HEK293T (cell line): ENCODE results near the gene RTN4RL1.
A peak's percentile ranks its signal among the peaks of the same experiment; 100 is the strongest.

ENCODE experiments used
- CTCF ChIA-PET: fragments of 350-600 bp; formaldehyde crosslinking; extraction: SDS; loops from one replicate; lab custom pipeline; 2021; ENCODE audit warnings: antibody characterized with exemption, inconsistent platforms; lab: Yijun Ruan, JAX
- POLR2A ChIA-PET: fragments of 350-600 bp; formaldehyde crosslinking; extraction: SDS; loops from one replicate; lab custom pipeline; 2020; ENCODE audit warnings: antibody characterized with exemption, inconsistent platforms; lab: Yijun Ruan, JAX
- DNase-seq: peaks from one replicate; pipeline ENCODE4 v3.0.0; 2012; ENCODE audit warnings: mixed read lengths; ENCODE audit errors: extremely low spot score
- ARNT ChIP-seq: fragments of 450-650 bp; IDR thresholded peaks from 2 replicates; pipeline ENCODE4 v1.6.1; 2017; ENCODE audit warnings: mild to moderate bottlenecking
- BHLHE40 ChIP-seq: fragments of 450-650 bp; IDR thresholded peaks from 2 replicates; pipeline ENCODE4 v1.6.1; 2016; ENCODE audit warnings: mild to moderate bottlenecking, moderate library complexity, borderline replicate concordance
- CTBP1 ChIP-seq: fragments of 450-650 bp; IDR thresholded peaks from 2 replicates; pipeline ENCODE4 v1.6.1; 2016; ENCODE audit warnings: borderline replicate concordance
- ELF4 ChIP-seq: fragments of 450-650 bp; IDR thresholded peaks from 2 replicates; pipeline ENCODE4 v1.6.1; 2017; ENCODE audit warnings: antibody characterized with exemption
- FOXA1 ChIP-seq: fragments of 450-650 bp; IDR thresholded peaks from 2 replicates; pipeline ENCODE4 v1.6.1; 2016; ENCODE audit warnings: mild to moderate bottlenecking
- FOXK2 ChIP-seq: fragments of 450-650 bp; IDR thresholded peaks from 2 replicates; pipeline ENCODE4 v1.6.1; 2016; ENCODE audit warnings: mild to moderate bottlenecking
- FOXM1 ChIP-seq: fragments of 450-650 bp; IDR thresholded peaks from 2 replicates; pipeline ENCODE4 v1.6.1; 2017; ENCODE audit warnings: mild to moderate bottlenecking, borderline replicate concordance
- HDGF ChIP-seq: fragments of 450-650 bp; IDR thresholded peaks from 2 replicates; pipeline ENCODE4 v1.6.1; 2017; ENCODE audit warnings: antibody characterized with exemption, borderline replicate concordance
- L3MBTL2 ChIP-seq: fragments of 450-650 bp; conservative IDR thresholded peaks from 2 replicates; pipeline ENCODE4 v1.6.1; 2016; ENCODE audit warnings: mild to moderate bottlenecking
- LEF1 ChIP-seq: fragments of 450-650 bp; IDR thresholded peaks from 2 replicates; pipeline ENCODE4 v1.6.1; 2017; ENCODE audit warnings: mild to moderate bottlenecking, borderline replicate concordance
- NFRKB ChIP-seq: fragments of 450-650 bp; IDR thresholded peaks from 2 replicates; pipeline ENCODE4 v1.6.1; 2016; ENCODE audit warnings: mild to moderate bottlenecking, moderate library complexity
- SP1 ChIP-seq: fragments of 450-650 bp; IDR thresholded peaks from 2 replicates; pipeline ENCODE4 v1.6.1; 2017
- SUZ12 ChIP-seq: fragments of 450-650 bp; IDR thresholded peaks from 2 replicates; pipeline ENCODE4 v1.6.1; 2016; ENCODE audit warnings: mild to moderate bottlenecking
- TARDBP ChIP-seq: fragments of 450-650 bp; IDR thresholded peaks from 2 replicates; pipeline ENCODE4 v1.6.1; 2016
- ZNF384 ChIP-seq: fragments of 450-650 bp; IDR thresholded peaks from 2 replicates; pipeline ENCODE4 v1.6.1; 2016
- TF ChIP-seq, protein P1 (sequence below): fragments of 450-650 bp; IDR thresholded peaks from 2 replicates; pipeline ENCODE4 v1.6.1; 2016

Gene RTN4RL1

DNA sequence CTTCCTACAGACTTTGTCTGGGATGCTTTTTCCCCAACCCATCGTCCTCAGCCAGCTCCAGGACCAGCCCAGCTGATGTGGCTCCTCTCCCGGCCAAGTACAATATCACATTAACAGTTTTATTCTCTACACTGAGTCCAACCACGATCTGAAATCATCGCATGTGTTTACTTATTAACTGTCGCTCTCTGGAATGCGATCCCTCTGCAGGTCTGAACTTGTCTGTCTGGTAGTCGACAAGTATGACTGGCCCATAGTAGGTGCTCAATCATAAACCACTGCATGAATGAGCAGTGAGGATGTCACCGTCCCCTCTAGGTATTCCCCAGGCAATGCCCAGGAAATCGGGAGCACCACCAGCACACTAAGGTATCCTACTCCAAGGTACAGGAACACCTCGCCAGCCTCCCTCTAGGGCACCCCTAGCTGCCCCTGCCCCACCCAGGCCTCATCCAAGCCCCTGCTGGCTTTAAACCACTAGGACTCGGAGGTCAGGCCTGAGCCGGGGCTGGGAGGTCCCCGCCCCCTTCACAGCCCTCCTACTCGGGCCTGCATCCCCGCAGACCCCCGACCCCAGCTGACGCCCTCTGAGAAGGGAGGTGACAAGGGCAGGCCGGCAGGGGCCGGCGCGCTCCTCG lies 27.7 kb downstream of the RTN4RL1 start:
- DNase-seq, result no peak
- ChIA-PET POLR2A (interaction anchor here (1.0 kb wide), 1 partner anchor 14 kb away, joined by 4 read pairs; no protein-coding TSS in a partner anchor), CTCF (no interaction called here)
- TF ChIP-seq HDGF (no peak), FOXA1 (no peak), LEF1 (no peak), TARDBP (no peak), CTBP1 (no peak), FOXK2 (no peak), SUZ12 (no peak)
- TF ChIP-seq, protein P1, sequence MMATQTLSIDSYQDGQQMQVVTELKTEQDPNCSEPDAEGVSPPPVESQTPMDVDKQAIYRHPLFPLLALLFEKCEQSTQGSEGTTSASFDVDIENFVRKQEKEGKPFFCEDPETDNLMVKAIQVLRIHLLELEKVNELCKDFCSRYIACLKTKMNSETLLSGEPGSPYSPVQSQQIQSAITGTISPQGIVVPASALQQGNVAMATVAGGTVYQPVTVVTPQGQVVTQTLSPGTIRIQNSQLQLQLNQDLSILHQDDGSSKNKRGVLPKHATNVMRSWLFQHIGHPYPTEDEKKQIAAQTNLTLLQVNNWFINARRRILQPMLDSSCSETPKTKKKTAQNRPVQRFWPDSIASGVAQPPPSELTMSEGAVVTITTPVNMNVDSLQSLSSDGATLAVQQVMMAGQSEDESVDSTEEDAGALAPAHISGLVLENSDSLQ, result no peak

DNA sequence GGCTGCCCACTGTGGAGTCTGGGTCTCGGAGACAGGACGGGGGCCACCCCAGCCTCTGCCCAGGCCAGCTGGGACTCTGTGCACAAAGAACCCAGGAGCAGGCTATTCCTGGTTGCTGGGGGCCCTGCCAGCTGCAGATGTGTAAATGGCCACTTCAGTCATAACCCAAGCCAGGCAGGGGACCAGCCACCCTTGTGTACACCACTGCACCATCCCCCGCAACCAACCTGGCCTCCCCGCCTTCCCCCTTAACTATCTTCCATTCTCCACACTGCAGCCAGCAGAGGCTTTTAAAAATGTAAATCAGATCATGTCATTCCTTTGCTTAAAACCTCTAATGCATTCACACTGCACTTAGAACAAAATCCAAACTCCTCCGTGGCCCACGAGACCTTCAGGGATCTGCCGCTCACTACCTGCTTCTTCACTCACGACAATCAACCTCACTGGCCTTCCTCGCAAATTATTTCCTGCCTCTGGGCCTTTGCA lies 28.3 kb downstream of the RTN4RL1 start:
- CTCF ChIA-PET, result no interaction called here
- POLR2A ChIA-PET, result no interaction called here
- TF ChIP-seq SUZ12 (no peak), LEF1 (no peak)
- no peak for DNase-seq

DNA sequence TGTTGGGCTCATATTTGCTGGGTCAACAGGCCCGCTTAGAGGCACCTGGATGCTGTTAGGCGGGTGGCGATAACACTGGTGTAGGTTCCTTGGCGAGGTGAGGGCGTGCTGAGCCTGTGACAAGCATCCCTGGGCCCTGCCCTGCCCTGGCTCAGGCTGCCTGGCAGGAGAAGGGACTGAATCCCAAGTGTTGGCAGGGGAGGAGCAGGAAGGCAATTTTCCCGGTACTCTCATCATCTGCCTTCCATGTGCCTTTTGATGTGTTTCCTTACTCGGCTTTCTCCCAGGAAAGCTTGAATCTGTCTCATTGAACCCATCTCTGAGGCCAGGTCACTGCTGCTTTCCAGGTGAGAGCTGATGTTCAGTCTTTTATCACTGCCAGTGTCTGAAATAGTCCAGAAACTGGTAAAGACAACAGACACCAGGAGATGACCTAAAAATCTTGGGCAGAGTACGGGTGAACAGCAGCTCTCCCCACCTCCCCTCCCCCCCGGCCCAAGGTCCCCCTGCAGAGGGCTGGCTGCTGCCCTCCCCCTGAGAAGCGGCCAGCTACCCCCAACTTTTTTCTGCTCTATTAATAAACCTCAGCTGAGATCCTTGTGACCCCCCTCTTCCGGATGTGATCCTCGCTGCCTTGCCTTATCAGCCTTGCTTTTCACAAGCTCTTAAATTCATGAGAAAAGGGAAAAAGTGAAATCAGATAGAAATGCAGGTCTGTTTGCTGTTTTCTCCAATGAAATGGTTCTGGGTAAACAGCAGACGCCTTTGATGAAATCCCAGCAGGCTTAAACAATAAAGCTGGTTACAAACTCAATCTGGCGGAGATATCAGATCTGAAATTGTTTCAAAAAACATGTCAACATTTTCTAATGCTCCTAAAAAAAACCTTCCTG lies 29.0 kb downstream of the RTN4RL1 start:
- POLR2A ChIA-PET, result interaction anchor here (0.7 kb wide), 1 partner anchor 23 kb away, joined by 3 read pairs; no protein-coding TSS in a partner anchor
- CTCF ChIA-PET, result interaction anchor here (0.7 kb wide), 1 partner anchor 17 kb away, joined by 4 read pairs; no protein-coding TSS in a partner anchor
- no peak for DNase-seq
- TF ChIP-seq SP1, result no peak
- no peak for TF ChIP-seq HDGF
- TF ChIP-seq L3MBTL2, result no peak
- no peak for TF ChIP-seq NFRKB
- TF ChIP-seq FOXA1, result no peak
- TF ChIP-seq ELF4, result no peak
- no peak for TF ChIP-seq ARNT
- TF ChIP-seq, protein P1, result no peak
- TF ChIP-seq CTBP1, result no peak
- TF ChIP-seq LEF1, result no peak
- TF ChIP-seq ZNF384, result no peak
- TF ChIP-seq TARDBP, result no peak
- TF ChIP-seq BHLHE40, result no peak
- TF ChIP-seq FOXK2, result no peak
- TF ChIP-seq FOXM1, result no peak
- no peak for TF ChIP-seq SUZ12

DNA sequence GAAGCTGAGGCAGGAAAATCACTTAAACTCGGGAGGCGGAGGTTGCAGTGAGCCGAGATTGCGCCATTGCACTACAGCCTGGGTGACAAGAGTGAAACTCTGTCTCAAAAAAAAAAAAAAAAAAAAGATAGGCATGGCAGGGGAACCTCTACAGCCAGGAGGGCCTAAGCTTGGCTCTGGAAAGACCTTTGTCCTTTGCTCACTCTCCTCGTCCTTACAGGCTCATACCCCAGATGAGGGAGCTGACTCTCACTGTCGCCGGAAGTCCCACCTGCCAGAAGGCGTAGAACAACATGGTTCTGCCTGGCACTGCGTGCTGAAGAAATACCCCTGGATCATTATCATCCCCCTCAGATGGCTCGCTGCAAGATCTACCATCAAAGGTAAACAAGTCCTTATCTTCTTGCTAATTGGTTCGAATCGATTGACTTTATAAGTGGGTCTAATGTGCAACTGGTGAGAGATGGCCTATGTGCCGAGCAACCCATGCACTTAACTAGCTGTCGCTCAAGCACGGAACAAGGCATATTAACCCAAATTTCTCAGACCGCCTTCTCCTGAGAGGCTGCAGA lies 29.7 kb downstream of the RTN4RL1 start:
- TF ChIP-seq, protein P1, result 0 out of 2 replicates have a peak, but pooled peaks have one; percentile 11
- TF ChIP-seq ELF4 (no peak), ARNT (no peak)
- ChIA-PET POLR2A (no interaction called here), CTCF (interaction anchor here (0.7 kb wide), 1 partner anchor 16 kb away, joined by 4 read pairs; no protein-coding TSS in a partner anchor)
- DNase-seq, result no peak

DNA sequence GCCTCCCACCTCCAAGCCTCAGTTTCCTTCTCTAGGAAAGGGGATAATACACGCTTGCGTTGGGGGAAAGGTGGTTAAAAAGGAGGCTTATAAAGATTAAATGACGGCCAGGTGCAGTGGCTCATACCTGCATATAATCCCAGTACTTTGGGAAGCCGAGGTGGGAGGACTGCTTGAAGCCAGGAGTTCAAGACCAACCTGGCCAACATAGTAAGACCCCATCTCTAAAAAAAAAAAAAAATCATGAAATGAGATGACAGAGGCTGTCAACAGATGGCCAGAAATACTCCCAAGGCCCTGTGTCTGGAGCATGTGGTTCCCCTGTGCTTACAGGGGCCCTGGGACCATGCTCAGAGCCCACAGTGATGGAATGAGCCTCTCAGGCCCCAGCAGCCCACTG lies 30.4 kb downstream of the RTN4RL1 start:
- ChIA-PET CTCF (interaction anchor here (1.4 kb wide), 1 partner anchor 30 kb away, joined by 3 read pairs; no protein-coding TSS in a partner anchor), POLR2A (no interaction called here)
- TF ChIP-seq L3MBTL2, result no peak
- no peak for TF ChIP-seq SUZ12
- TF ChIP-seq SP1, result no peak
- no peak for TF ChIP-seq HDGF
- TF ChIP-seq ELF4, result no peak
- no peak for TF ChIP-seq FOXK2
- TF ChIP-seq CTBP1, result no peak
- TF ChIP-seq FOXA1, result no peak
- no peak for TF ChIP-seq LEF1
- DNase-seq, result no peak

DNA sequence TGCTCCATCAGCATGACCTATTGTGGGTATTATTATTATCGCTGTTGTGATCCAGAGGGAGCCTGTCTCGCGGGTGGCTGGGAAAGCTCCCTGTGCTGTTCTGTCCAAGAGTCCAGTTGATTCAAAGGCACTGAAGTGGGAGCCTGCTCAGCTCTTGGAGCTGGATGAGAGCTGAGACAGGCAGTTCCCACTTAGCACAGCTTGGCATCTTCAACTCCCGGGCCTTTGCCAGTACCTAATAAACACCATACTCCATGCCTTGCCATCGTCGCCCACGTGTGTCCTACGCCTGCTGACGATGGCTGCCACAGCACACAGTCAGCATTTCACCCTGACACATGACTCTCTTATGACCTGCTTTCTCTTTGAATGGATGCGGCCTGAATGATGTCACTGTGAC lies 32.6 kb downstream of the RTN4RL1 start:
- TF ChIP-seq SP1 (no peak), L3MBTL2 (no peak), FOXK2 (no peak), CTBP1 (no peak), ZNF384 (no peak), ARNT (no peak), ELF4 (no peak), BHLHE40 (no peak), SUZ12 (no peak), TARDBP (no peak), FOXM1 (no peak)
- TF ChIP-seq, protein P1, result no peak
- DNase-seq, result no peak
- CTCF ChIA-PET, result no interaction called here
- POLR2A ChIA-PET, result interaction anchor here (1.5 kb wide), 1 partner anchor 10 kb away, joined by 4 read pairs; no protein-coding TSS in a partner anchor
